Thoracic aorta (tissue), 2 donors: ENCODE data around the gene PLCXD3. TPM values are rescaled to one million over a fixed set of nuclear protein-coding genes. Genes with fewer than 3 reads are reported as not detected.

ENCODE experiments used
- ATAC-seq: fragments of 150-250 bp; one replicate; pipeline ENCODE4 v1.8.0; 2017; ENCODE audit warnings: low read depth; ENCODE audit not compliant: insufficient number of reproducible peaks, low FRiP score
- DNase-seq: peaks from one replicate; pipeline ENCODE4 v3.0.0-alpha.2; 2020; ENCODE audit warnings: low spot score
- H3K27ac ChIP-seq, 2 donors: fragments of 200-600 bp; sonication (generic); 1 replicate in 1 of 2; 2 replicates in 1 of 2; pipeline ENCODE4 v1.5.1; 2016; ENCODE audit warnings: mild to moderate bottlenecking in 2 of 2, moderate library complexity in 2 of 2
- H3K27me3 ChIP-seq: fragments of 200-600 bp; sonication (generic); replicated peaks from 2 replicates; pipeline ENCODE4 v1.6.0; 2016; ENCODE audit warnings: mild to moderate bottlenecking; ENCODE audit not compliant: insufficient read depth
- H3K36me3 ChIP-seq: fragments of 200-600 bp; sonication (generic); one replicate; pipeline ENCODE4 v1.5.1; 2016
- H3K4me1 ChIP-seq, 2 donors: fragments of 200-600 bp; sonication (generic); 1 replicate in 1 of 2; 2 replicates in 1 of 2; pipeline versions ENCODE4 v1.5.1 to v1.6.0; 2016; ENCODE audit warnings: low read depth in 2 of 2, mild to moderate bottlenecking in 1 of 2; ENCODE audit not compliant: control insufficient read depth in 1 of 2
- H3K4me3 ChIP-seq: fragments of 200-600 bp; sonication (generic); 2 replicates; pipeline ENCODE4 v1.5.1; 2016; ENCODE audit warnings: mild to moderate bottlenecking
- H3K9me3 ChIP-seq: fragments of 200-600 bp; sonication (generic); 2 replicates; pipeline ENCODE4 v1.5.1; 2016
- total RNA-seq, 2 donors: library from RNA; depleted of rRNA; stranded (reverse); fragments of >200 nt; gene quantifications; one replicate each; pipeline versions ENCODE4 v1.1.0 to v1.2.3, GENCODE V29; 2016
- TF ChIP-seq, protein P1 (sequence below): fragments of 200-600 bp; sonication (generic); IDR thresholded peaks from one replicate; pipeline ENCODE4 v1.5.1; 2019; ENCODE audit warnings: antibody characterized with exemption

Gene PLCXD3
- total RNA-seq, 2 donors from 2014 or later = 4.3 to 5.9 TPM

DNA sequence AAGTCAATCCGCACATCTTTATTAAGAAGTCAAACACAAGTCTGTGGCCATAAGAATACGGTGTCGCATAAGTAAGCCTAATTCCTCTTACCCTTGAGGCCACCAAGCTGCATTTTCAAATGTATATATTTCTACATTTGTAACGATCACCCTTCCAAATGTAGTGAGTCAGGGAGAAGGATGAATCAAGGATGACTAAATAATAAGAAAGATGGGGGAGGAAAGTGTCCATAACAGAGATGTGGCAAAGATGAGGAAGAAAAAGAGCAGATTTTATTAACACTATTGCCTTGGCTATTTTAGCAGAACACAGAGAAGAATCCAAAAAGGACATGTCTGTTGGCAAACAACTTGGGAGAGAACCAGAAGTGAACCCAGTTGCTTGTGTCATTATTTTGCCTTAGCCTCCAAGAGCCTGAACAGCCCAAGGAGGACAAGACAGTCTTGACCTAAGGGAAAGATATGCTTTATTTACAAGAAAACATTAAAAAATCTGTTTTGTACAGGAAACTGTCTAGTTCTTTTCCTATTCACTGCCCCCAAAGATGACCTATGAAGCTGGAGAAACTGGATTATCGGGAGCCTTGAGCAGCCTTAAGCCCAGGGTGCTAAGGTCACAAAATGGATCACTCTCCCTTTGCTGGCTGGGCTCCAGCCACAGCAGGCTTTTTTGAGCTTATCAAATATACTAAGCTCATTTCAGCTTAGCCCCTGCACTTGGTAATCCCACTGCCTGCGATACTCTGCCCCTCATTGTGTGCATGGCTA lies 101.5 kb downstream of the PLCXD3 start:
- H3K9me3 ChIP-seq = no peaks in the 10 kb centered on the region
- no peak overlapping the region for H3K27ac ChIP-seq
- no peaks in the 10 kb centered on the region for H3K4me1 ChIP-seq
- H3K27me3 ChIP-seq = no peaks in the 10 kb centered on the region
- no peak overlapping the region for H3K4me3 ChIP-seq
- TF ChIP-seq, protein P1, sequence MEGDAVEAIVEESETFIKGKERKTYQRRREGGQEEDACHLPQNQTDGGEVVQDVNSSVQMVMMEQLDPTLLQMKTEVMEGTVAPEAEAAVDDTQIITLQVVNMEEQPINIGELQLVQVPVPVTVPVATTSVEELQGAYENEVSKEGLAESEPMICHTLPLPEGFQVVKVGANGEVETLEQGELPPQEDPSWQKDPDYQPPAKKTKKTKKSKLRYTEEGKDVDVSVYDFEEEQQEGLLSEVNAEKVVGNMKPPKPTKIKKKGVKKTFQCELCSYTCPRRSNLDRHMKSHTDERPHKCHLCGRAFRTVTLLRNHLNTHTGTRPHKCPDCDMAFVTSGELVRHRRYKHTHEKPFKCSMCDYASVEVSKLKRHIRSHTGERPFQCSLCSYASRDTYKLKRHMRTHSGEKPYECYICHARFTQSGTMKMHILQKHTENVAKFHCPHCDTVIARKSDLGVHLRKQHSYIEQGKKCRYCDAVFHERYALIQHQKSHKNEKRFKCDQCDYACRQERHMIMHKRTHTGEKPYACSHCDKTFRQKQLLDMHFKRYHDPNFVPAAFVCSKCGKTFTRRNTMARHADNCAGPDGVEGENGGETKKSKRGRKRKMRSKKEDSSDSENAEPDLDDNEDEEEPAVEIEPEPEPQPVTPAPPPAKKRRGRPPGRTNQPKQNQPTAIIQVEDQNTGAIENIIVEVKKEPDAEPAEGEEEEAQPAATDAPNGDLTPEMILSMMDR = no peak
- DNase-seq = no peak
- no peaks in the 10 kb centered on the region for H3K36me3 ChIP-seq
- ATAC-seq = no peak

DNA sequence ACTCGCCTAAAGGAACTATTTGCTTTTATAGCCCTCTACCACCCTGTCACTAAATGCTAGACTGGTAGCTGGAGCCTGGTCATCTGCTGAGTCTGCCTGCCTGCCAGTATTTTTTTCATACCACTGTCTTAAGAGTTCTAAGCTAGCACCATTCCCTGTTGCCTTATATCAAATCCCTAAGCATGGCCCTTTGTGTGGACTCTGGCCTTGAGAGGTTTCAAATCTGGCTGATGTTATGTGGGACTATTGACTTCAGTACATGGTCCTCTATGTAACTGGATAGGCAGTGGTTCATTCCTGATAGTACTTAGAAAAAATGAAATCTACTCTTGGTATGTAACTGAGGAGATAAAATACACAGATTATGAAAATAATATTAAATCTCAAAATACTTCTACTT lies 103.5 kb downstream of the PLCXD3 start:
- H3K27ac ChIP-seq = no peak overlapping the region
- ATAC-seq = no peak
- H3K36me3 ChIP-seq = no peaks in the 10 kb centered on the region

DNA sequence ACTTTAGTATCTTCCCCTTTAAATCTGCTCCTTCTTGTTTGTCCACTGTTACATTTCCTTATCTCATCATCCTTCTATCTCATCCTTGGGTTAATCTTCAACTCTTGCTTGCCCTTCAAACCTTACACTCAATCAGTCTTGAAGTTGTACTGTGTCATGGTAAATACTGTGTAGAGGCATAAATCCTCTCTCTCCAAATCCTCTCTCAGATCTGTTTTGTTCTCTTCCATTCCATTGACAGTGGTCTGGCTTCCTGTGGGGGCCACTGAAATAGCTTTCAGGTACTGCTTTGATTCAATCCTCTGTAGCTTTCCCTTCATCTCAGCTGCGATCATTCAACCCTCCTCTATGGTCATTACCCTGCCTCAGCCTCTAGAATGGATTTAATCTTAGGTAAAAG lies 104.0 kb downstream of the PLCXD3 start:
- Histone ChIP-seq H3K4me1 (no peaks in the 10 kb centered on the region), H3K4me3 (no peak overlapping the region), H3K9me3 (no peaks in the 10 kb centered on the region), H3K36me3 (no peaks in the 10 kb centered on the region), H3K27ac (no peak overlapping the region), H3K27me3 (no peaks in the 10 kb centered on the region)
- TF ChIP-seq, protein P1 = no peak
- ATAC-seq (no peak), DNase-seq (no peak)

More for the DNA sequence above, 103.5 kb downstream of the PLCXD3 start:
- Histone ChIP-seq H3K9me3 (no peaks in the 10 kb centered on the region), H3K27me3 (no peaks in the 10 kb centered on the region), H3K4me1 (no peaks in the 10 kb centered on the region), H3K4me3 (no peak overlapping the region)
- TF ChIP-seq, protein P1 = no peak
- no peak for DNase-seq

DNA sequence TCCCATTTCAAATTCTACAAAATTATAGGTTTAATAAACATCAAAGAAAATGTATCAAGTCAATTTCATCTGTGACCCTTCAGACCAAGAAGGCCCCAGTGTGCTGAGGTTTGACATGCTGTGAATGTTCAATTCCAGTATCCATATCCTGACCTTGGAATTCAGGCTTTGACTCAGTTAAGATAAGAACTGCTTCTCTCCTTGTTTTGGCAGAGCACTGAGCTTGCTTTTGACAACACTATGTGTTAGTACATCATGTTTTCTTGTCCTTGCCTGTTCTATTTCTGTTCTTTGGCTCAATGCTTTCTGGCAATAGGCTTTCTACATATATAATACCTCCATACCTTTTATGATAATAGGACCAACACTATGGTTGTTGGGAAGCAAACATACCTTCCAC lies 105.6 kb downstream of the PLCXD3 start:
- ATAC-seq (no peak), DNase-seq (no peak)
- no peaks in the 10 kb centered on the region for H3K4me1 ChIP-seq
- H3K27ac ChIP-seq = no peak overlapping the region
- H3K36me3 ChIP-seq = no peaks in the 10 kb centered on the region
- TF ChIP-seq, protein P1 = no peak
- H3K4me3 ChIP-seq = no peak overlapping the region
- H3K27me3 ChIP-seq = no peaks in the 10 kb centered on the region
- H3K9me3 ChIP-seq = no peaks in the 10 kb centered on the region

DNA sequence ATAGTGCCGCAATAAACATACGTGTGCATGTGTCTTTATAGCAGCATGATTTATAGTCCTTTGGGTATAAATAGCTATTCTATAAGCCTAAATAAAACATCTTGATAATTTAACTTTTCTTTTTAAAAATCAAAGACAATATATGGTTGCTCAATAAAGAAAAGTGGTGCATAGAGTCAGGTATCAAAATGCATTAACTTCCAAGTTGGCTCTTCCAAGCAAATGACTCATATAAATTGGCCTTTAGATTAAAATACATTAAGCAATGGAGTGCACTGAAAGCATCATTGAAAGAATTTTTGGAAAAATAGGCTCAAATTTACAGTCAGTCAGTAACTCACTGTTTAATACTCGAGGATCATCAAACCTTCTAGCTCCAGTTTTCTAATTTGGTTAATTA lies 106.6 kb downstream of the PLCXD3 start:
- Histone ChIP-seq H3K36me3 (no peaks in the 10 kb centered on the region), H3K27ac (no peak overlapping the region), H3K4me1 (no peaks in the 10 kb centered on the region), H3K4me3 (no peak overlapping the region), H3K27me3 (no peaks in the 10 kb centered on the region), H3K9me3 (no peaks in the 10 kb centered on the region)
- TF ChIP-seq, protein P1 = no peak
- DNase-seq (no peak), ATAC-seq (no peak)
